Measurements from ENCODE around the gene LAP3. TPM values are rescaled to one million over a fixed set of nuclear protein-coding genes. Genes with fewer than 3 reads are reported as not detected.

The LAP3 gene
- total RNA-seq, 1 donor from 2014 or later: 77.6 TPM

- Histone ChIP-seq H3K27ac (no peak overlapping the region), H3K4me3 (no peak overlapping the region), H3K9me3 (no peaks in the 10 kb centered on the region), H3K27me3 (no peaks in the 10 kb centered on the region), H3K36me3 (peaks cover 0 to 42% of the 10 kb centered on the region in 2 donors), H3K4me1 (no peaks in the 10 kb centered on the region)
- intact Hi-C loops (cut with DNase I): no loop called here
- no peak for DNase-seq (ENCODE audit: extremely low spot score in 2 of 2)
- TF ChIP-seq POLR2A (IDR thresholded peaks at IDR 0.05) (no peak), CTCF (IDR thresholded peaks at IDR 0.05) (no peak), POLR2AphosphoS5 (IDR thresholded peaks at IDR 0.05; ENCODE audit: insufficient read depth in 1 of 2, low read depth in 1 of 2) (no peak)
Measured at GRCh38 chr4:17595471-17596005, 18.5 kb downstream of the LAP3 start.

- Histone ChIP-seq H3K9me3 (no peaks in the 10 kb centered on the region), H3K27ac (no peak overlapping the region), H3K4me1 (no peaks in the 10 kb centered on the region), H3K36me3 (peaks cover 0 to 42% of the 10 kb centered on the region in 2 donors), H3K27me3 (no peaks in the 10 kb centered on the region), H3K4me3 (no peak overlapping the region)
- no peak for DNase-seq (ENCODE audit: extremely low spot score in 2 of 2)
- intact Hi-C loops (cut with DNase I): no loop called here
- TF ChIP-seq POLR2A (IDR thresholded peaks at IDR 0.05) (no peak), CTCF (IDR thresholded peaks at IDR 0.05) (no peak), POLR2AphosphoS5 (IDR thresholded peaks at IDR 0.05; ENCODE audit: insufficient read depth in 1 of 2, low read depth in 1 of 2) (no peak)
Measured at GRCh38 chr4:17597517-17597916, 20.5 kb downstream of the LAP3 start.

- TF ChIP-seq POLR2AphosphoS5 (IDR thresholded peaks at IDR 0.05; ENCODE audit: insufficient read depth in 1 of 2, low read depth in 1 of 2) (no peak), POLR2A (IDR thresholded peaks at IDR 0.05) (no peak), CTCF (IDR thresholded peaks at IDR 0.05) (no peak)
- H3K9me3 ChIP-seq: no peaks in the 10 kb centered on the region
- no peak overlapping the region for H3K27ac ChIP-seq
- H3K4me1 ChIP-seq: no peaks in the 10 kb centered on the region
- intact Hi-C loops (cut with DNase I): no loop called here
- H3K27me3 ChIP-seq: no peaks in the 10 kb centered on the region
- peaks cover 0 to 48% of the 10 kb centered on the region in 2 donors for H3K36me3 ChIP-seq
- H3K4me3 ChIP-seq: no peak overlapping the region
- DNase-seq (ENCODE audit: extremely low spot score in 2 of 2): no peak
Measured at GRCh38 chr4:17599826-17600225, 22.8 kb downstream of the LAP3 start.

GRCh38 chr4:17605236-17605635 is 28.2 kb downstream of the LAP3 start:
- H3K4me3 ChIP-seq: no peak overlapping the region
- no peaks in the 10 kb centered on the region for H3K27me3 ChIP-seq
- H3K27ac ChIP-seq: no peak overlapping the region
- TF ChIP-seq POLR2AphosphoS5 (IDR thresholded peaks at IDR 0.05; ENCODE audit: insufficient read depth in 1 of 2, low read depth in 1 of 2): no peak
- TF ChIP-seq CTCF (IDR thresholded peaks at IDR 0.05): no peak
- TF ChIP-seq POLR2A (IDR thresholded peaks at IDR 0.05): no peak
- H3K9me3 ChIP-seq: no peaks in the 10 kb centered on the region
- peaks cover 0 to 38% of the 10 kb centered on the region in 2 donors for H3K36me3 ChIP-seq
- no peaks in the 10 kb centered on the region for H3K4me1 ChIP-seq
- no peak for DNase-seq (ENCODE audit: extremely low spot score in 2 of 2)
- intact Hi-C loops (cut with DNase I): no loop called here

GRCh38 chr4:17613761-17614415 is 36.9 kb downstream of the LAP3 start:
- Histone ChIP-seq H3K4me1 (peaks cover 42% of the 10 kb centered on the region), H3K36me3 (no peaks in the 10 kb centered on the region), H3K4me3 (peak overlapping the region; percentile 66 to 89), H3K27ac (peak overlapping the region; percentile 93), H3K9me3 (no peaks in the 10 kb centered on the region), H3K27me3 (no peaks in the 10 kb centered on the region)
- intact Hi-C loops (cut with DNase I): no loop called here
- no peak for TF ChIP-seq POLR2A (IDR thresholded peaks at IDR 0.05)
- no peak for TF ChIP-seq POLR2AphosphoS5 (IDR thresholded peaks at IDR 0.05; ENCODE audit: insufficient read depth in 1 of 2, low read depth in 1 of 2)
- no peak for TF ChIP-seq CTCF (IDR thresholded peaks at IDR 0.05)
- no peak for DNase-seq (ENCODE audit: extremely low spot score in 2 of 2)

Data from vagina (tissue), 2 donors.